Measurements from ENCODE around the gene SOX18. TPM values are rescaled to one million over a fixed set of nuclear protein-coding genes. Genes with fewer than 3 reads are reported as not detected.
A peak's percentile ranks its signal among the peaks of the same experiment; 100 is the strongest.

SOX18 gene
- polyA plus RNA-seq, 3 donors, result not detected

DNA sequence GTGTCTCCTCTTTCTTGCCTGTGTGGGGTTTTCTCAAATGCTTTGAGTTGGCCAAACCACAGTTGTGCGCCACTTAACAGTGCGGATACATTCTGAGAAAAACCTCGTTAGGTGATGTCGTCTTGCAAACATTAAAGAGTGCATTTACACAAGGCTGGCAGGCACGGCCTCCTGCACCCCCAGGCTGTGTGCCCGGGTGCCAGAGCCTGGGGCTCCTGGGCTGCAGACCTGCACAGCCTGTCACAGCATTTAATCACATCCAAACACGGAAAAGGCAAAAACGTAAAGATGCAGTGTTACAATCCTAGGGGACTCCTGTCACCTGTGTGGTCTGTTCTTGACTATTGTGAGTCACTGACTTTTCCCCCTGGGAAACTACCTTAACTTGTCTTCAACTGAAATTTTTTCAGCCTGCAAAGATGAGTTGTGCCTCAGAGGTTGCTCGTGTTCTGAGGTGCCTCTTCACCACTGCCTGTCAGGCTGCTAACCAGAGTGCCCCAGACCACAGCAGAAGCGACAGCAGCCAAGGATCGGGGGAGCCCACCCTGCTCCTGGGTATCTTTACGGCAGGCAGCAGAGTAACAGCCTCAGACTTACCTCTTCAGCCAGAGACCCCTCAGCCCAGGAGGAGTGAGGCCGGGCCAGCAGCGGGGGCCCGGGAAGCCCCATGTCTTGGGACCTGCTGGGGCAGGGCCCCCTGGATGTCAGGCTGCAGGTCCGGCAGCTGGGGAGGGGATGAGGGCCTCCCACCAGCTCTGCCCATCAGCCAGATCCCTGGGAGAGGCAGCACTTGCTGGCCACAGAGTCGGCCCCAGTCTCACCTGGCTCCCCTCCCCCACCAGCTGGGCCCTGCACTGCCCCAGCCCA is 14.1 kb downstream of the SOX18 start:
- Mint-ChIP-seq H3K27ac (no peak overlapping the region), H3K9me3 (peaks cover 0 to 4% (median 2%) of the 10 kb centered on the region in 7 donors), H3K4me1 (peaks cover 8% of the 10 kb centered on the region), H3K27me3 (ENCODE audit: low read depth in 3 of 3) (peaks cover 34 to 45% (median 37%) of the 10 kb centered on the region in 3 donors), H3K36me3 (peaks cover 40 to 47% of the 10 kb centered on the region in 2 donors), H3K4me3 (no peak overlapping the region)
- H3K9ac ChIP-seq (ENCODE audit: insufficient read depth, low read length, poor library complexity, severe bottlenecking), result no peak overlapping the region
- no peaks in the 10 kb centered on the region for H3K79me2 ChIP-seq (ENCODE audit: insufficient read depth, low read length)
- H3K36me3 ChIP-seq (replicated peaks in 1 of 2; ENCODE audit: control insufficient read depth in 1 of 2, insufficient read depth in 2 of 2, low read length in 2 of 2), result peaks cover 31 to 51% of the 10 kb centered on the region in 2 donors
- no peak overlapping the region for H3K4me2 ChIP-seq (replicated peaks; ENCODE audit: extremely low read depth, low read length, poor library complexity, severe bottlenecking)
- H4K20me1 ChIP-seq (ENCODE audit: insufficient read depth, low read length), result no peaks in the 10 kb centered on the region
- WGBS (ENCODE audit: insufficient coverage), result 90% methylated on average over 13 of the region's 17 CpGs
- no peak overlapping the region for H3K4me3 ChIP-seq (replicated peaks in 1 of 3; ENCODE audit: low read depth in 2 of 3, low read length in 3 of 3)
- no peaks in the 10 kb centered on the region for H3K9me3 ChIP-seq (replicated peaks in 1 of 2; ENCODE audit: control insufficient read depth in 1 of 2, insufficient read depth in 1 of 2, low read length in 2 of 2)
- no peak overlapping the region for H2AFZ ChIP-seq (ENCODE audit: insufficient read depth, low read depth, low read length, poor library complexity, severe bottlenecking)
- intact Hi-C loops (cut with micrococcal nuclease), result no loop called here
- no peak for DNase-seq
- peaks cover 11 to 22% of the 10 kb centered on the region in 2 donors for H3K4me1 ChIP-seq (ENCODE audit: control insufficient read depth in 1 of 2, insufficient read depth in 2 of 2, low read length in 2 of 2)
- H3K27ac ChIP-seq (ENCODE audit: low read depth in 1 of 2, low read length in 2 of 2), result no peak overlapping the region
- TF ChIP-seq, protein P1, sequence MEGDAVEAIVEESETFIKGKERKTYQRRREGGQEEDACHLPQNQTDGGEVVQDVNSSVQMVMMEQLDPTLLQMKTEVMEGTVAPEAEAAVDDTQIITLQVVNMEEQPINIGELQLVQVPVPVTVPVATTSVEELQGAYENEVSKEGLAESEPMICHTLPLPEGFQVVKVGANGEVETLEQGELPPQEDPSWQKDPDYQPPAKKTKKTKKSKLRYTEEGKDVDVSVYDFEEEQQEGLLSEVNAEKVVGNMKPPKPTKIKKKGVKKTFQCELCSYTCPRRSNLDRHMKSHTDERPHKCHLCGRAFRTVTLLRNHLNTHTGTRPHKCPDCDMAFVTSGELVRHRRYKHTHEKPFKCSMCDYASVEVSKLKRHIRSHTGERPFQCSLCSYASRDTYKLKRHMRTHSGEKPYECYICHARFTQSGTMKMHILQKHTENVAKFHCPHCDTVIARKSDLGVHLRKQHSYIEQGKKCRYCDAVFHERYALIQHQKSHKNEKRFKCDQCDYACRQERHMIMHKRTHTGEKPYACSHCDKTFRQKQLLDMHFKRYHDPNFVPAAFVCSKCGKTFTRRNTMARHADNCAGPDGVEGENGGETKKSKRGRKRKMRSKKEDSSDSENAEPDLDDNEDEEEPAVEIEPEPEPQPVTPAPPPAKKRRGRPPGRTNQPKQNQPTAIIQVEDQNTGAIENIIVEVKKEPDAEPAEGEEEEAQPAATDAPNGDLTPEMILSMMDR (IDR thresholded peaks at IDR 0.05), result no peak
- H3K27me3 ChIP-seq (ENCODE audit: control insufficient read depth in 2 of 2, insufficient read depth in 2 of 2, low read length in 2 of 2), result peaks cover 9 to 37% of the 10 kb centered on the region in 2 donors

DNA sequence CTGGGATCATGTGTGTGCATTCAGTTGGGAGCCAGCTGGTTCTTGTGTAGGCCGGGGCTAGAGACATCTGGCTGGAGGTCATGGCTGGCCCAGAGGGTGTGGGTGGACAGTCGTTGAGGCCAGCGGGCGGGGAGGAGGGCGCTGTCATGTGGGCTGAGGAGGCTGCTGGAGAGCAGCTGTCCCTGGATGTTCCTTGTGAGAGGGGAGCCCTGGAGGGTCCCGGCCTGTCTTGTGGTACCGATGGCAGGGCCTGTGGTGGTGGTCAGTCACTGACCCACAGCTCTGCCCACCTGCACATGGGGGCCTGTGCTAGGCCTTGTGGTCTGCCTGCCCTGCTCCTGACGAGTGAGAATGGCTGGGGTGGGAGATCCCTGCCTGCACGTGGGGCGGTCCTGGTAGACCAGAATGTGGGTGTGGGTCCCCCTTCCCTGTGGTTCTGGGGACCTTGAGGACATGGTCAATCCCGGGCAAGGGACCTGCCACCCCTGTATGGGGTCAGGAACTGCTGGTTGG is 15.4 kb downstream of the SOX18 start:
- WGBS (ENCODE audit: insufficient coverage), result 97% methylated on average over 11 of the region's 11 CpGs
- H3K27ac Mint-ChIP-seq, result peak overlapping the region in 1 of 7 donors; percentile 59

More for the DNA sequence above, 15.4 kb downstream of the SOX18 start:
- H3K27me3 ChIP-seq (ENCODE audit: control insufficient read depth in 2 of 2, insufficient read depth in 2 of 2, low read length in 2 of 2), result peaks cover 9 to 24% of the 10 kb centered on the region in 2 donors
- H3K27ac ChIP-seq (ENCODE audit: low read depth in 1 of 2, low read length in 2 of 2), result no peak overlapping the region
- H3K4me3 ChIP-seq (replicated peaks in 1 of 3; ENCODE audit: low read depth in 2 of 3, low read length in 3 of 3), result no peak overlapping the region
- Mint-ChIP-seq H3K27me3 (ENCODE audit: low read depth in 3 of 3) (peaks cover 21 to 32% (median 26%) of the 10 kb centered on the region in 3 donors), H3K36me3 (peaks cover 53 to 60% of the 10 kb centered on the region in 2 donors), H3K9me3 (peaks cover 0 to 2% (median 0%) of the 10 kb centered on the region in 7 donors), H3K4me3 (no peak overlapping the region), H3K4me1 (peaks cover 4% of the 10 kb centered on the region)
- TF ChIP-seq, protein P1 (IDR thresholded peaks at IDR 0.05), result no peak
- H3K9ac ChIP-seq (ENCODE audit: insufficient read depth, low read length, poor library complexity, severe bottlenecking), result no peak overlapping the region
- no peaks in the 10 kb centered on the region for H3K9me3 ChIP-seq (replicated peaks in 1 of 2; ENCODE audit: control insufficient read depth in 1 of 2, insufficient read depth in 1 of 2, low read length in 2 of 2)
- H3K4me1 ChIP-seq (ENCODE audit: control insufficient read depth in 1 of 2, insufficient read depth in 2 of 2, low read length in 2 of 2), result peaks cover 5 to 14% of the 10 kb centered on the region in 2 donors
- H4K20me1 ChIP-seq (ENCODE audit: insufficient read depth, low read length), result no peaks in the 10 kb centered on the region
- no peak overlapping the region for H3K4me2 ChIP-seq (replicated peaks; ENCODE audit: extremely low read depth, low read length, poor library complexity, severe bottlenecking)
- H3K79me2 ChIP-seq (ENCODE audit: insufficient read depth, low read length), result no peaks in the 10 kb centered on the region
- H3K36me3 ChIP-seq (replicated peaks in 1 of 2; ENCODE audit: control insufficient read depth in 1 of 2, insufficient read depth in 2 of 2, low read length in 2 of 2), result peaks cover 43 to 64% of the 10 kb centered on the region in 2 donors
- intact Hi-C loops (cut with micrococcal nuclease), result no loop called here
- no peak for DNase-seq
- no peak overlapping the region for H2AFZ ChIP-seq (ENCODE audit: insufficient read depth, low read depth, low read length, poor library complexity, severe bottlenecking)

Measured in CD14-positive monocyte (primary cell).